ENCODE results near the gene UNC45B. TPM values are rescaled to one million over a fixed set of nuclear protein-coding genes. Genes with fewer than 3 reads are reported as not detected.
"Not testable (repeated sequence)": the region's sequence is repeated elsewhere in the genome, so short reads cannot be mapped to it uniquely, and the experiment has no call there.

The UNC45B gene
- total RNA-seq, 1 experiment from 2014 or later = not detected

DNA sequence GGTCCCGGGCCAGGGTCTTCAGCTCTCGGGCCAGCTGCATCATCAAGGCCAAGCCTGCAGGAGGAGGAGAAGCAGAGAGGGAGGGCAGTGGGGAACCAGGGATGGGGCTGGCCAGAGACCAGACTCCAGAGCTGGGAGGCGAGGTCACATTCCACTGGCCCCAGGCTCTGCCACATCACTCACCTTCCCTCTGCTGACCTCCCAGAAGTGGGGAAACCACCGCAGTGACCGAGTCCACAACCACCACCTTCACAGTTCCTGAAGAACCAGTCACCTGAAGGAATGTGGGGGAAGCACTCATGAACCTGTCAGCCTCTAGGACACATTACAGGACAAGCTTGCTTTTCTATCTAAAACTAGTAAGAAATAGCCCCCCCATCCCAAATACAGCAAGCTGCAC is 44.3 kb upstream of the UNC45B start:
- TF ChIP-seq, protein P1, sequence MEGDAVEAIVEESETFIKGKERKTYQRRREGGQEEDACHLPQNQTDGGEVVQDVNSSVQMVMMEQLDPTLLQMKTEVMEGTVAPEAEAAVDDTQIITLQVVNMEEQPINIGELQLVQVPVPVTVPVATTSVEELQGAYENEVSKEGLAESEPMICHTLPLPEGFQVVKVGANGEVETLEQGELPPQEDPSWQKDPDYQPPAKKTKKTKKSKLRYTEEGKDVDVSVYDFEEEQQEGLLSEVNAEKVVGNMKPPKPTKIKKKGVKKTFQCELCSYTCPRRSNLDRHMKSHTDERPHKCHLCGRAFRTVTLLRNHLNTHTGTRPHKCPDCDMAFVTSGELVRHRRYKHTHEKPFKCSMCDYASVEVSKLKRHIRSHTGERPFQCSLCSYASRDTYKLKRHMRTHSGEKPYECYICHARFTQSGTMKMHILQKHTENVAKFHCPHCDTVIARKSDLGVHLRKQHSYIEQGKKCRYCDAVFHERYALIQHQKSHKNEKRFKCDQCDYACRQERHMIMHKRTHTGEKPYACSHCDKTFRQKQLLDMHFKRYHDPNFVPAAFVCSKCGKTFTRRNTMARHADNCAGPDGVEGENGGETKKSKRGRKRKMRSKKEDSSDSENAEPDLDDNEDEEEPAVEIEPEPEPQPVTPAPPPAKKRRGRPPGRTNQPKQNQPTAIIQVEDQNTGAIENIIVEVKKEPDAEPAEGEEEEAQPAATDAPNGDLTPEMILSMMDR (IDR thresholded peaks at IDR 0.05; ENCODE audit: unreplicated experiment) = no peak
- Mint-ChIP-seq H3K27me3 (ENCODE audit: insufficient read depth, unreplicated experiment) (no peaks in the 10 kb centered on the region), H3K36me3 (ENCODE audit: insufficient read depth, unreplicated experiment) (peaks cover 29% of the 10 kb centered on the region), H3K27ac (ENCODE audit: low read depth, unreplicated experiment) (peak overlapping the region; percentile 7), H3K4me3 (ENCODE audit: unreplicated experiment) (no peak overlapping the region), H3K9me3 (ENCODE audit: unreplicated experiment) (no peaks in the 10 kb centered on the region), H3K4me1 (ENCODE audit: insufficient read depth, unreplicated experiment) (peaks cover 4% of the 10 kb centered on the region)
- intact Hi-C loops (cut with micrococcal nuclease) = no loop called here
- BruUV-seq (replicated peaks) = no TSS peak
- CTCF ChIA-PET = interaction anchor here (0.6 to 2.7 kb wide), 6 partner anchors 10 to 741 kb away, joined by 3 to 15 read pairs (median 4); partner anchors contain the start of gene RAD51D
- DNase-seq (ENCODE audit: unreplicated experiment) = no peak
- POLR2A ChIA-PET = interaction anchor here (0.8 kb wide), 1 partner anchor 8 kb away, joined by 3 read pairs; no protein-coding TSS in a partner anchor

DNA sequence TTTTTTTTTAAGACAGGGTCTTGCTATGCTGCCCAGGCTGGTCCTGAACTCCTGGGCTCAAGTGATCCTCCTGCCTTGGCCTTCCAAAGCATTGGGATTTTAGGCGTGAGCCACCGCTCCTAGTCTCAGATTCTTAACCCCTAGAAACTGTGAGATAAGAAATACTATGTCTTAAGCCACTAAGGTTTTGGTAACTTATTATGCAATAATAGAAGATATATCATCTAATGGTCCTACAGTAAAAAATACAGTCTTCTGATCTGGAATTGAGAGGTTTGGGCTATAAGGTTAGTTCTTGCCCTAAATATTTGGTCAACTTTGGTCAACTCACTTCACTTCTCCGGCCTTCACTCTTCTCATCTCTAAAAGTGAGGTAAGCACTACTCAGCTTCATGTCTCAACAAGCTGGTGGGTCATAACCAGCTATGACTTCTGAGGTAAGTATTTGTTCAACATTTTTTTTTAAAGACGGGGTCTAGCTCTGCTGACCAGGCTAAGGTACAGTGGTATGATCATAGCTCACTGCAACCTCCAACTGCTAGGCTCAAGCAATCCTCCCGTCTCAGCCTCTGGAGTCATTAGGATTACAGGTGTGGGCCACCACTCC is 42.7 kb upstream of the UNC45B start:
- no peaks in the 10 kb centered on the region for H3K9me3 Mint-ChIP-seq (ENCODE audit: unreplicated experiment)
- H3K4me1 Mint-ChIP-seq (ENCODE audit: insufficient read depth, unreplicated experiment) = peaks cover 4% of the 10 kb centered on the region
- H3K27me3 Mint-ChIP-seq (ENCODE audit: insufficient read depth, unreplicated experiment) = no peaks in the 10 kb centered on the region
- peaks cover 21% of the 10 kb centered on the region for H3K36me3 Mint-ChIP-seq (ENCODE audit: insufficient read depth, unreplicated experiment)
- intact Hi-C loops (cut with micrococcal nuclease) = no loop called here
- H3K27ac Mint-ChIP-seq (ENCODE audit: low read depth, unreplicated experiment) = peak overlapping the region; percentile 21
- TF ChIP-seq, protein P1 (IDR thresholded peaks at IDR 0.05; ENCODE audit: unreplicated experiment) = no peak
- no peak overlapping the region for H3K4me3 Mint-ChIP-seq (ENCODE audit: unreplicated experiment)
- ChIA-PET CTCF (interaction anchor here (0.6 to 2.2 kb wide), 3 partner anchors 9 to 329 kb away, joined by 3 to 8 read pairs (median 4); partner anchors contain the start of gene RAD51D), POLR2A (interaction anchor here (0.7 kb wide), 1 partner anchor 282 kb away, joined by 3 read pairs; no protein-coding TSS in a partner anchor)
- BruUV-seq (replicated peaks) = no TSS peak
- no peak for DNase-seq (ENCODE audit: unreplicated experiment)

- H3K27me3 Mint-ChIP-seq (ENCODE audit: insufficient read depth, unreplicated experiment); H3K27ac Mint-ChIP-seq (ENCODE audit: low read depth, unreplicated experiment); H3K36me3 Mint-ChIP-seq (ENCODE audit: insufficient read depth, unreplicated experiment); H3K4me3 Mint-ChIP-seq (ENCODE audit: unreplicated experiment); POLR2A ChIA-PET; H3K9me3 Mint-ChIP-seq (ENCODE audit: unreplicated experiment); H3K4me1 Mint-ChIP-seq (ENCODE audit: insufficient read depth, unreplicated experiment); intact Hi-C loops (cut with micrococcal nuclease); DNase-seq (ENCODE audit: unreplicated experiment); BruUV-seq (replicated peaks): not testable (repeated sequence)
- CTCF ChIA-PET = interaction anchor here (0.6 to 2.3 kb wide), 4 partner anchors 8 to 659 kb away, joined by 3 to 10 read pairs (median 3); partner anchors contain the start of genes FNDC8 and RAD51D
These were observed 36.8 kb upstream of the UNC45B start for GRCh38 chr17:35110791-35111190.

DNA sequence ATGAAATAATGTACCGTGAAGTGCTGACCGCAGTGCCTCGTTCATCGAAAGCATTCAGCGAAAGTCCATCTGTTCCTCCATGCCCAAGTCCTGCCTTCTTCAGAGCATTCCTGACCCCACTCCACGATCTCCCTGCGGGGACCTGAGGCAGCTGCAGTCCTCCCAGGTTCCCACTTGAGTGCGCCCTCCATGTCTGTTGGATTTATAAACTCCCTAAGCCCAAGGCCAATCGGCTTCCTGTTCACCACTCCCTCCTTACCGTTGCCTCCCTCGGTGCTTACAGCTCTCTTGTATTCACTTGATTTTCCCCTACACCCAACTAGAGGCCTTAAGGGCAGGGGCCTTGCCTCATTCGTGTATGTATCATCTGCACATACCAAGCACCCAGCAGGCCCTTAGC is 30.8 kb upstream of the UNC45B start:
- POLR2A ChIA-PET = no interaction called here
- Mint-ChIP-seq H3K27me3 (ENCODE audit: insufficient read depth, unreplicated experiment) (no peaks in the 10 kb centered on the region), H3K36me3 (ENCODE audit: insufficient read depth, unreplicated experiment) (peaks cover 8% of the 10 kb centered on the region), H3K4me3 (ENCODE audit: unreplicated experiment) (no peak overlapping the region), H3K27ac (ENCODE audit: low read depth, unreplicated experiment) (no peak overlapping the region), H3K4me1 (ENCODE audit: insufficient read depth, unreplicated experiment) (peaks cover 23% of the 10 kb centered on the region), H3K9me3 (ENCODE audit: unreplicated experiment) (no peaks in the 10 kb centered on the region)
- BruUV-seq (replicated peaks) = no TSS peak
- TF ChIP-seq, protein P1 (IDR thresholded peaks at IDR 0.05; ENCODE audit: unreplicated experiment) = no peak
- CTCF ChIA-PET = interaction anchor here (0.5 to 7.0 kb wide), 3 partner anchors 20 to 1269 kb away, joined by 3 to 97 read pairs (median 7); no protein-coding TSS in a partner anchor
- intact Hi-C loops (cut with micrococcal nuclease) = loop anchor here (5.0 kb wide), 1 partner anchor 915 kb away; no protein-coding TSS in a partner anchor
- DNase-seq (ENCODE audit: unreplicated experiment) = no peak
